Gastroesophageal sphincter (tissue), 4 donors: ENCODE measurements around the gene BAX. TPM values are rescaled to one million over a fixed set of nuclear protein-coding genes. Genes with fewer than 3 reads are reported as not detected.

Experiments used
- ATAC-seq: fragments of 150-250 bp; one replicate; pipeline ENCODE4 v1.9.1; 2016; ENCODE audit warnings: mild to moderate bottlenecking, moderate library complexity
- H3K27ac ChIP-seq, 4 donors: fragments of 200-600 bp; sonication (generic) in 3 of 4; 1 replicate in 3 of 4; 2 replicates in 1 of 4; pipeline ENCODE4 v1.5.1; 2016 to 2019
- H3K27me3 ChIP-seq: fragments of 200-600 bp; sonication (generic); one replicate; pipeline ENCODE4 v1.5.1; 2019
- H3K36me3 ChIP-seq, 2 donors: fragments of 200-600 bp; sonication (generic); one replicate each; pipeline ENCODE4 v1.5.1; 2019; ENCODE audit warnings: control low read depth in 1 of 2
- H3K4me1 ChIP-seq, 3 donors: fragments of 200-600 bp; sonication (generic); 1 replicate in 2 of 3; 2 replicates in 1 of 3; pipeline ENCODE4 v1.5.1; 2016 to 2019; ENCODE audit warnings: control low read depth in 2 of 3
- H3K4me3 ChIP-seq, 2 donors: fragments of 200-600 bp; sonication (generic); one replicate each; pipeline ENCODE4 v1.5.1; 2019; ENCODE audit warnings: mild to moderate bottlenecking in 1 of 2, moderate library complexity in 1 of 2
- H3K9me3 ChIP-seq, 3 donors: fragments of 200-600 bp; sonication (generic); one replicate each; pipeline ENCODE4 v1.5.1; 2017 to 2019; ENCODE audit warnings: control low read depth in 2 of 3
- EP300 ChIP-seq: sonication (generic); formaldehyde crosslinking; IDR thresholded peaks from one replicate; pipeline ENCODE4 v1.6.1; 2017; ENCODE audit warnings: antibody characterized with exemption, mild to moderate bottlenecking
- POLR2A ChIP-seq, 2 donors: fragments of 450-650 bp; IDR thresholded peaks; one replicate each; pipeline ENCODE4 v1.6.1; 2017; ENCODE audit warnings: antibody characterized with exemption in 2 of 2, mild to moderate bottlenecking in 2 of 2, moderate library complexity in 1 of 2
- POLR2AphosphoS5 ChIP-seq: sonication (generic); formaldehyde crosslinking; IDR thresholded peaks from one replicate; pipeline ENCODE4 v1.6.1; 2017; ENCODE audit warnings: antibody characterized with exemption
- WGBS, 2 donors: methylation state at CpG; one replicate each; pipeline ENCODE4 v1.1.5; 2018; ENCODE audit warnings: low coverage in 1 of 2; 5-methylcytosine and 5-hydroxymethylcytosine counted together
- total RNA-seq, 4 donors: library from RNA; depleted of rRNA; stranded (reverse); fragments of >200 nt; gene quantifications; one replicate each; pipeline ENCODE4 v1.1.0, GENCODE V29; 2016
- TF ChIP-seq, protein P1 (sequence below), 4 experiments: fragments of 200-600 bp in 2 of 4; fragments of 450-650 bp in 2 of 4; sonication (generic) in 1 of 4; IDR thresholded peaks; one replicate each; pipeline ENCODE4 v1.5.1; 2017 to 2019; ENCODE audit warnings: antibody characterized with exemption in 4 of 4, mild to moderate bottlenecking in 2 of 4, moderate library complexity in 2 of 4

Gene BAX
- total RNA-seq, 4 donors from 2014 or later = 31.5 to 40.8 (median 34.8) TPM

DNA sequence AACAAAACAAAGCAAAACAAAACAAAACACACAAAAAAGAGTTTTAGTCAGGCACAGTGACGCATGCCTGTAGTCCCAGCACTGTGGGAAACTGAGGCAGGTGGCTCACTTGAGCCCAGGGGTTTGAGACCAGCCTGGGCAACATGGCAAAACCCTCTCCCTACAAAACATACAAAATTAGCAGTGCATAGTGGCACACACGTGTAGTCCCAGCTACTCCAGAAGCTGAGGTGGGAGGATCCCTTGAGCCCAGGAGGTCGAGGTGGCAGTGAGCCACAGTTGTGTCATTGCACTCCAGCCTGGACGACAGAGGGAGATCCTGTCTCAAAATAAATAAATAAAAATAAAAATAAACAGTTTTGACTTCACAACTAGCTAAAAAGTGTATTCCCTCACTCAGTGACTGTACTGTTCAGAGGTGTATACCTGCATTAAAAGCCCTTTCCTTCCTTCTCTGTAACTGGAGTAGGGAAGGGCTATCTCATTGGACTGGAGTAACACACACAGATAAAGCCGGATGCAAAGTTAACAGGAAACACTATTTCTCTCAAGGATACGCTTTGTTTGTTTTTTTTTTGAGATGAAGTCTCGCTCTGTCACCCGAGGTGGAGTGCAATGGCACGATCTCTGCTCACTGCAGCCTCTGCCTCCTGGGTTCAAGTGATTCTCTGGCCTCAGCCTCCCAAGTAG lies 3.7 kb upstream of the BAX start:
- peaks cover 0 to 2% of the 10 kb centered on the region in 2 donors for H3K36me3 ChIP-seq
- TF ChIP-seq, protein P1, sequence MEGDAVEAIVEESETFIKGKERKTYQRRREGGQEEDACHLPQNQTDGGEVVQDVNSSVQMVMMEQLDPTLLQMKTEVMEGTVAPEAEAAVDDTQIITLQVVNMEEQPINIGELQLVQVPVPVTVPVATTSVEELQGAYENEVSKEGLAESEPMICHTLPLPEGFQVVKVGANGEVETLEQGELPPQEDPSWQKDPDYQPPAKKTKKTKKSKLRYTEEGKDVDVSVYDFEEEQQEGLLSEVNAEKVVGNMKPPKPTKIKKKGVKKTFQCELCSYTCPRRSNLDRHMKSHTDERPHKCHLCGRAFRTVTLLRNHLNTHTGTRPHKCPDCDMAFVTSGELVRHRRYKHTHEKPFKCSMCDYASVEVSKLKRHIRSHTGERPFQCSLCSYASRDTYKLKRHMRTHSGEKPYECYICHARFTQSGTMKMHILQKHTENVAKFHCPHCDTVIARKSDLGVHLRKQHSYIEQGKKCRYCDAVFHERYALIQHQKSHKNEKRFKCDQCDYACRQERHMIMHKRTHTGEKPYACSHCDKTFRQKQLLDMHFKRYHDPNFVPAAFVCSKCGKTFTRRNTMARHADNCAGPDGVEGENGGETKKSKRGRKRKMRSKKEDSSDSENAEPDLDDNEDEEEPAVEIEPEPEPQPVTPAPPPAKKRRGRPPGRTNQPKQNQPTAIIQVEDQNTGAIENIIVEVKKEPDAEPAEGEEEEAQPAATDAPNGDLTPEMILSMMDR (IDR thresholded peaks at IDR 0.05) = no peak
- TF ChIP-seq POLR2A (IDR thresholded peaks at IDR 0.05) (no peak), POLR2AphosphoS5 (no peak), EP300 (no peak)
- no peaks in the 10 kb centered on the region for H3K9me3 ChIP-seq
- no peaks in the 10 kb centered on the region for H3K27me3 ChIP-seq
- H3K4me3 ChIP-seq = no peak overlapping the region
- 38 to 50% methylated on average over 5 to 7 of the region's 9 CpGs for WGBS, 2 donors
- ATAC-seq = no peak
- H3K4me1 ChIP-seq = peaks cover 0 to 19% (median 8%) of the 10 kb centered on the region in 3 donors
- no peak overlapping the region for H3K27ac ChIP-seq

DNA sequence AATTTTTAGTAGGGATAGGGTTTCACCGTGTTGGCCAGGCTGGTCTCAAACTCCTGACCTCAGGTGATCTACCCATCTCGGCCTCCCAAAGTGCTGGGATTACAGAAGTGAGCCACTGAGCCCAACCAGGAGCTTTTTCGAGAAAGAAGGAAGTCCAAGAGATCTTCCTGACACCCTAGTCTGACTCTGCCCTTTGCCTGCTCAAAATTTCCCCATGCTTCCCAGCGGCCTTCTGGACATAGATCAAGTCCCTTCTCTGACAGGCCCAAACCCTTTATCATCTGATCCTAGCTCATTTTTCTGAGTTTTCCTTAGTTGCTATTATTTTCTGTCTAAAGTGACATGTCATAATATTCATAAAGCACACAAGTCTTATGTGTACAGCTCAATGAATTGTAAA lies 1.5 kb upstream of the BAX start:
- H3K4me3 ChIP-seq = no peak overlapping the region
- H3K27me3 ChIP-seq = no peaks in the 10 kb centered on the region
- peak overlapping the region in 2 of 4 donors; percentile 88 to 92 for H3K27ac ChIP-seq
- WGBS, 2 donors = 67 to 87% methylated on average over 1 to 3 of the region's 4 CpGs
- H3K4me1 ChIP-seq = peaks cover 0 to 23% (median 8%) of the 10 kb centered on the region in 3 donors
- TF ChIP-seq, protein P1 (IDR thresholded peaks at IDR 0.05) = no peak
- TF ChIP-seq POLR2AphosphoS5 (no peak), EP300 (no peak), POLR2A (IDR thresholded peaks at IDR 0.05) (no peak)
- H3K36me3 ChIP-seq = peaks cover 0 to 12% of the 10 kb centered on the region in 2 donors
- no peaks in the 10 kb centered on the region for H3K9me3 ChIP-seq
- ATAC-seq = no peak

- Histone ChIP-seq H3K36me3 (peaks cover 0 to 12% of the 10 kb centered on the region in 2 donors), H3K27me3 (no peaks in the 10 kb centered on the region), H3K27ac (peak overlapping the region; percentile 47 to 92 (median 86)), H3K4me1 (peaks cover 0 to 23% (median 8%) of the 10 kb centered on the region in 3 donors), H3K9me3 (no peaks in the 10 kb centered on the region), H3K4me3 (peak overlapping the region; percentile 45 to 94)
- TF ChIP-seq POLR2A (IDR thresholded peaks at IDR 0.05) (no peak), POLR2AphosphoS5 (peak; percentile 45)
- WGBS, 2 donors = 10 to 36% methylated on average over 2 to 9 of the region's 11 CpGs
- ATAC-seq = no peak
Measured at GRCh38 chr19:48953990-48954594, 583 bp upstream of the BAX start.

DNA sequence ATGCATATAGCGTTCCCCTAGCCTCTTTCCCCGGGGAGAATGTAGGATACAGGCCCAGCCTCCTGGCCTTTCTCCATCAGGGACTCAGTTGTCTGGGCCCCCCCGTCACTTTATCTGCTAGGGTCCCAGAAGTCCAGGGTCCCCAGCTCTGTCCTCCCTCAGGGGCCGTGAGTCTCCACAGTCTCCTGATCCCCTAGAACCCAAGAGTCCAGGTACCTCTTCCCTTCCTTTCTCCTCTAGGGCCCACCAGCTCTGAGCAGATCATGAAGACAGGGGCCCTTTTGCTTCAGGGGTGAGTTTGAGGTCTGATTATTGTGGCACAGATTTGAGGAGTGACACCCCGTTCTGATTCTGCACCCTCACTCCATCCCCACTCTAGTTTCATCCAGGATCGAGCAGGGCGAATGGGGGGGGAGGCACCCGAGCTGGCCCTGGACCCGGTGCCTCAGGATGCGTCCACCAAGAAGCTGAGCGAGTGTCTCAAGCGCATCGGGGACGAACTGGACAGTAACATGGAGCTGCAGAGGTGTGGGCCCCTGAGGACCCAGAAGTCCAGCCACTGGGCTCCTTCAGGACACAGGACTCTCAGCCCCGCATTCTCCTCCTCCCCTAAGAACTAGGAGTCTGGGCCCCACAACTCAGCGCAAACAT lies 758 bp downstream of the BAX start:
- peak overlapping the region in 3 of 4 donors; percentile 85 to 92 (median 88) for H3K27ac ChIP-seq
- no peak for ATAC-seq

DNA sequence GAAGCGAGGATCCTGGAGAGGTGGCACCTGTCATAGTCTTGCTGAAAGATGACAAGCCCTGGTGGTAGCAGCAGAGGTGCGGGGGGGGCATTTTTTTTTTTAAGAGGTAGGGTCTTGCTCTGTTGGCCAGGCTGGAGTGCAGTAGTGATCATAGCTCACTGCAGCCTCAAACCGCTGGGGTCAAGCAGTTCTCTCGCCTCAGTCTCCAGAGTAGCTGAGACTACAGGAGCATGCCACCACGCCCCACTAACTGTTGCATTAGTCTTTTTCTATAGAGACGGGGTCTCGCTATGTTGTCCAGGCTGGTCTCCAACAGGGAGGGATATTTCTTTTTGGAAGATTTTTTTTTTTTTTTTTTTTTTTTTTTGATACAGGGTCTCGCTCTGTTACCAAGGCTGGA lies 3.3 kb downstream of the BAX start:
- peaks cover 0 to 20% of the 10 kb centered on the region in 2 donors for H3K36me3 ChIP-seq
- no peaks in the 10 kb centered on the region for H3K27me3 ChIP-seq
- TF ChIP-seq, protein P1 (IDR thresholded peaks at IDR 0.05) = no peak
- no peak for TF ChIP-seq POLR2AphosphoS5
- no peak for ATAC-seq
- no peak overlapping the region for H3K27ac ChIP-seq
- H3K4me1 ChIP-seq = peaks cover 0 to 34% (median 8%) of the 10 kb centered on the region in 3 donors
- 94 to 99% methylated on average over 7 to 8 of the region's 8 CpGs for WGBS, 2 donors
- no peaks in the 10 kb centered on the region for H3K9me3 ChIP-seq
- no peak overlapping the region for H3K4me3 ChIP-seq

More for the DNA sequence above, 758 bp downstream of the BAX start:
- H3K4me3 ChIP-seq = peak overlapping the region; percentile 45 to 94
- WGBS, 2 donors = 50 to 72% methylated on average over 3 of the region's 16 CpGs
- H3K36me3 ChIP-seq = peaks cover 0 to 15% of the 10 kb centered on the region in 2 donors
- peaks cover 0 to 23% (median 8%) of the 10 kb centered on the region in 3 donors for H3K4me1 ChIP-seq
- TF ChIP-seq POLR2A (IDR thresholded peaks at IDR 0.05) = no peak
- no peak for TF ChIP-seq EP300
- TF ChIP-seq, protein P1 (IDR thresholded peaks at IDR 0.05) = no peak
- no peaks in the 10 kb centered on the region for H3K27me3 ChIP-seq
- H3K9me3 ChIP-seq = no peaks in the 10 kb centered on the region
